ENCODE data around the gene CDK5. TPM values are rescaled to one million over a fixed set of nuclear protein-coding genes. Genes with fewer than 3 reads are reported as not detected.

Gene CDK5
- total and polyA plus RNA-seq, 2 of the 13 experiments (the other 11 are each of a cell fraction or from before 2014, with no cell fraction given) = 16.4 to 21.3 TPM

DNA sequence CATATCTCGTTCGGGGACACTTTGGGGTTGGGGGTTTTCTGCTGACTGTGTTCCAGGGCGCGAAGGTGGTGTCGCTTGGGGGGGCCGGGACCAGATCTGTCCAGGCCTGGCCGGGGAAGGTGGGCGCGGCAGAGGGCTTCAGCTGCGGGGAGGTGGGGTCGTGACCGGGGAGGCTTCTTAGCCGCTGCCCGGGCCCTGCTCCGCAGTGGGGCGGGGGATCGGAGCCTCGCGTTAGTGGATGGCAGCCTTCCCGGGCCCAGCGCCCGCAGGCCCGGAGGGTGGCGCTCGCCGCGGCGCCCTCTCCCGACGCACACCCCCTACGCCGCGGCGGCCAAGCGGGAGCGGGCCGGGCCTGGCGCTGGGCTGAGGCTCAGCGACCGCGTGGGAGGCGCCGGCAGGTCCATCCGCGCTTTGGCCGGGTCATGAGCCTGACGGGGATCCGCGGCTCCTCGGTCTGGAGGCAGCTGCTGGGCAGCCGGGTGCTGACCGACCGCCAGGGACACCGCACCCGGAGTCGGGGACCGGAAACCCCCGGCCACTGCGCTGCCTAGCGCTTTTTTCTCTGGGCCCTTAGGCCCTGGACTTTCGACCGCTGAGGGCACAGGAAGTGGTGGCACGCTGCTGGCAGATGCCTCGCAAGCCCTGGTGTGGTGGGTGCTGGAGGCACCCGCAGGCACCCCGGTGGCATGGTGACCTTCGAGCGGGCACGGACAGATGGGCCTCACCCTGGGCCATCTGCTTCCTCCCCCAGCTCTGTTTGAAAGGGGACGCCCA is 29.7 kb upstream of the CDK5 start (continued):
- TF ChIP-seq, protein P1, sequence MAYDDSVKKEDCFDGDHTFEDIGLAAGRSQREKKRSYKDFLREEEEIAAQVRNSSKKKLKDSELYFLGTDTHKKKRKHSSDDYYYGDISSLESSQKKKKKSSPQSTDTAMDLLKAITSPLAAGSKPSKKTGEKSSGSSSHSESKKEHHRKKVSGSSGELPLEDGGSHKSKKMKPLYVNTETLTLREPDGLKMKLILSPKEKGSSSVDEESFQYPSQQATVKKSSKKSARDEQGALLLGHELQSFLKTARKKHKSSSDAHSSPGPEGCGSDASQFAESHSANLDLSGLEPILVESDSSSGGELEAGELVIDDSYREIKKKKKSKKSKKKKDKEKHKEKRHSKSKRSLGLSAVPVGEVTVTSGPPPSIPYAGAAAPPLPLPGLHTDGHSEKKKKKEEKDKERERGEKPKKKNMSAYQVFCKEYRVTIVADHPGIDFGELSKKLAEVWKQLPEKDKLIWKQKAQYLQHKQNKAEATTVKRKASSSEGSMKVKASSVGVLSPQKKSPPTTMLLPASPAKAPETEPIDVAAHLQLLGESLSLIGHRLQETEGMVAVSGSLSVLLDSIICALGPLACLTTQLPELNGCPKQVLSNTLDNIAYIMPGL (CRISPR knock-in tag; IDR thresholded peaks at IDR 0.05; ENCODE audit: borderline replicate concordance in 1 of 2, low read depth in 1 of 2) = peak; percentile 39 to 88; a peak in 3 of 4 replicates
- TF ChIP-seq ERF (CRISPR knock-in tag; IDR thresholded peaks at IDR 0.05) (peak; percentile 26; the same call in 1 of the 2 replicates), ZNF616 (CRISPR knock-in tag; IDR thresholded peaks at IDR 0.05; ENCODE audit: low read depth) (0 out of 2 replicates have a peak, but pooled peaks have one; percentile 74), ZNF878 (CRISPR knock-in tag; IDR thresholded peaks at IDR 0.05) (no peak), TBX2 (CRISPR knock-in tag; IDR thresholded peaks at IDR 0.05; ENCODE audit: borderline replicate concordance) (0 out of 2 replicates have a peak, but pooled peaks have one; percentile 12), ZNF782 (CRISPR knock-in tag; IDR thresholded peaks at IDR 0.05; ENCODE audit: borderline replicate concordance) (0 out of 2 replicates have a peak, but pooled peaks have one; percentile 23), MEIS2 (CRISPR knock-in tag; IDR thresholded peaks at IDR 0.05) (peak; percentile 56; the same call in 1 of the 2 replicates), GTF3A (CRISPR knock-in tag; conservative IDR thresholded peaks at IDR 0.05) (0 out of 2 replicates have a peak, but pooled peaks have one; percentile 26), KDM2A (CRISPR knock-in tag; IDR thresholded peaks at IDR 0.05; ENCODE audit: borderline replicate concordance, low read depth) (peak; percentile 59; the same call in 1 of the 2 replicates), ZNF761 (CRISPR knock-in tag; conservative IDR thresholded peaks at IDR 0.05) (0 out of 2 replicates have a peak, but pooled peaks have one; percentile 54), ZNF547 (CRISPR knock-in tag; IDR thresholded peaks at IDR 0.05) (peak; percentile 15; the same call in 1 of the 2 replicates), ZNF607 (CRISPR knock-in tag; IDR thresholded peaks at IDR 0.05; ENCODE audit: borderline replicate concordance) (peak; percentile 57), ZNF468 (CRISPR knock-in tag; IDR thresholded peaks at IDR 0.05) (no peak)
- TF ChIP-seq, protein P2, sequence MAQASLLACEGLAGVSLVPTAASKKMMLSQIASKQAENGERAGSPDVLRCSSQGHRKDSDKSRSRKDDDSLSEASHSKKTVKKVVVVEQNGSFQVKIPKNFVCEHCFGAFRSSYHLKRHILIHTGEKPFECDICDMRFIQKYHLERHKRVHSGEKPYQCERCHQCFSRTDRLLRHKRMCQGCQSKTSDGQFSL (CRISPR knock-in tag; IDR thresholded peaks at IDR 0.05) = 0 out of 2 replicates have a peak, but pooled peaks have one; percentile 35
- TF ChIP-seq, protein P3, sequence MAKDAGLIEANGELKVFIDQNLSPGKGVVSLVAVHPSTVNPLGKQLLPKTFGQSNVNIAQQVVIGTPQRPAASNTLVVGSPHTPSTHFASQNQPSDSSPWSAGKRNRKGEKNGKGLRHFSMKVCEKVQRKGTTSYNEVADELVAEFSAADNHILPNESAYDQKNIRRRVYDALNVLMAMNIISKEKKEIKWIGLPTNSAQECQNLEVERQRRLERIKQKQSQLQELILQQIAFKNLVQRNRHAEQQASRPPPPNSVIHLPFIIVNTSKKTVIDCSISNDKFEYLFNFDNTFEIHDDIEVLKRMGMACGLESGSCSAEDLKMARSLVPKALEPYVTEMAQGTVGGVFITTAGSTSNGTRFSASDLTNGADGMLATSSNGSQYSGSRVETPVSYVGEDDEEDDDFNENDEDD (CRISPR knock-in tag; IDR thresholded peaks at IDR 0.05; ENCODE audit: borderline replicate concordance) = peak; percentile 40; the same call in 1 of the 2 replicates
- TF ChIP-seq, protein P4, sequence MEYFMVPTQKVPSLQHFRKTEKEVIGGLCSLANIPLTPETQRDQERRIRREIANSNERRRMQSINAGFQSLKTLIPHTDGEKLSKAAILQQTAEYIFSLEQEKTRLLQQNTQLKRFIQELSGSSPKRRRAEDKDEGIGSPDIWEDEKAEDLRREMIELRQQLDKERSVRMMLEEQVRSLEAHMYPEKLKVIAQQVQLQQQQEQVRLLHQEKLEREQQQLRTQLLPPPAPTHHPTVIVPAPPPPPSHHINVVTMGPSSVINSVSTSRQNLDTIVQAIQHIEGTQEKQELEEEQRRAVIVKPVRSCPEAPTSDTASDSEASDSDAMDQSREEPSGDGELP (IDR thresholded peaks at IDR 0.05; ENCODE audit: borderline replicate concordance, low read depth) = 0 out of 2 replicates have a peak, but pooled peaks have one; percentile 7
- TF ChIP-seq, protein P5, sequence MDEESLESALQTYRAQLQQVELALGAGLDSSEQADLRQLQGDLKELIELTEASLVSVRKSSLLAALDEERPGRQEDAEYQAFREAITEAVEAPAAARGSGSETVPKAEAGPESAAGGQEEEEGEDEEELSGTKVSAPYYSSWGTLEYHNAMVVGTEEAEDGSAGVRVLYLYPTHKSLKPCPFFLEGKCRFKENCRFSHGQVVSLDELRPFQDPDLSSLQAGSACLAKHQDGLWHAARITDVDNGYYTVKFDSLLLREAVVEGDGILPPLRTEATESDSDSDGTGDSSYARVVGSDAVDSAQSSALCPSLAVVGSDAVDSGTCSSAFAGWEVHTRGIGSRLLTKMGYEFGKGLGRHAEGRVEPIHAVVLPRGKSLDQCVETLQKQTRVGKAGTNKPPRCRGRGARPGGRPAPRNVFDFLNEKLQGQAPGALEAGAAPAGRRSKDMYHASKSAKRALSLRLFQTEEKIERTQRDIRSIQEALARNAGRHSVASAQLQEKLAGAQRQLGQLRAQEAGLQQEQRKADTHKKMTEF (CRISPR knock-in tag; IDR thresholded peaks at IDR 0.05) = peak; percentile 53; the same call in 1 of the 2 replicates

All from HepG2 (cell line).